IMR-90 (cell line): ENCODE data around the gene RBM42. TPM values are rescaled to one million over a fixed set of nuclear protein-coding genes. Genes with fewer than 3 reads are reported as not detected.

Source experiments
- ATAC-seq: fragments of 200-7000 bp; cut with Tn5 transposase; 2 replicates; pipeline ENCODE4 v1.9.1; 2020; ENCODE audit warnings: low read depth, mild to moderate bottlenecking, moderate library complexity
- BruUV-seq: library from RNA; stranded (reverse); fragments of 400-500 nt; replicated peaks from 2 replicates; lab custom pipeline; 2021; lab: Mats Ljungman, UMichigan
- CTCF ChIA-PET: fragments of 300-600 bp; formaldehyde crosslinking; extraction: SDS; loops from one replicate; lab custom pipeline; 2021; ENCODE audit warnings: antibody characterized with exemption; lab: Yijun Ruan, JAX
- POLR2A ChIA-PET: fragments of 300-600 bp; sonication (Branson Sonifier 250); formaldehyde crosslinking; loops from one replicate; lab custom pipeline; 2022; ENCODE audit warnings: antibody characterized with exemption; ENCODE audit not compliant: unreplicated experiment; lab: Charles Lee
- DNase-seq: peaks from one replicate; pipeline ENCODE4 v3.0.0; 2013
- H2AFZ ChIP-seq: replicated peaks from 2 replicates; pipeline ENCODE3; 2013; ENCODE audit warnings: low read length, mild to moderate bottlenecking; ENCODE audit not compliant: poor library complexity
- H2AK5ac ChIP-seq: 2 replicates; pipeline ENCODE4 v1.6.1; 2013; ENCODE audit warnings: low read depth, low read length, inconsistent platforms
- H2AK9ac ChIP-seq: replicated peaks from 2 replicates; pipeline ENCODE3; 2013; ENCODE audit warnings: mild to moderate bottlenecking, low read depth, low read length, moderate library complexity; ENCODE audit not compliant: poor library complexity
- H2BK120ac ChIP-seq: 2 replicates; pipeline ENCODE4 v1.6.1; 2013; ENCODE audit warnings: low read depth, low read length, inconsistent platforms
- H2BK15ac ChIP-seq: 3 replicates; pipeline ENCODE4 v1.6.1; 2013; ENCODE audit warnings: low read depth, low read length, inconsistent platforms
- H2BK20ac ChIP-seq: 2 replicates; pipeline ENCODE4 v1.6.1; 2013; ENCODE audit warnings: low read depth, mild to moderate bottlenecking, inconsistent platforms, low read length, moderate library complexity
- H2BK5ac ChIP-seq: 2 replicates; pipeline ENCODE4 v1.6.1; 2013; ENCODE audit warnings: mild to moderate bottlenecking, low read depth, low read length, inconsistent platforms; ENCODE audit not compliant: poor library complexity, severe bottlenecking
- H3K14ac ChIP-seq: replicated peaks from 2 replicates; pipeline ENCODE4 v1.6.1; 2013; ENCODE audit warnings: low read depth, low read length, inconsistent platforms
- H3K18ac ChIP-seq: 2 replicates; pipeline ENCODE4 v1.6.1; 2013; ENCODE audit warnings: low read depth, low read length, control low read depth
- H3K23ac ChIP-seq: 2 replicates; pipeline ENCODE4 v1.6.1; 2013; ENCODE audit warnings: low read depth, low read length, inconsistent platforms
- H3K27ac ChIP-seq: 2 replicates; pipeline ENCODE4 v1.5.1; 2013; ENCODE audit warnings: mild to moderate bottlenecking, control low read depth, low read length; ENCODE audit not compliant: insufficient read depth
- H3K27me3 ChIP-seq: 2 replicates; pipeline ENCODE4 v1.6.1; 2013; ENCODE audit warnings: low read length; ENCODE audit not compliant: control insufficient read depth, insufficient read depth
- H3K36me3 ChIP-seq: 2 replicates; pipeline ENCODE4 v1.6.1; 2013; ENCODE audit warnings: low read length, mixed read lengths; ENCODE audit not compliant: control insufficient read depth, insufficient read depth
- H3K4ac ChIP-seq: 2 replicates; pipeline ENCODE4 v1.6.1; 2013; ENCODE audit warnings: low read depth, low read length, inconsistent platforms
- H3K4me1 ChIP-seq: 2 replicates; pipeline ENCODE4 v1.6.1; 2013; ENCODE audit warnings: low read length, mixed read lengths; ENCODE audit not compliant: control insufficient read depth, insufficient read depth
- H3K4me2 ChIP-seq: 2 replicates; pipeline ENCODE4 v1.6.1; 2013; ENCODE audit warnings: low read depth, mild to moderate bottlenecking, control low read depth, low read length, moderate library complexity
- H3K4me3 ChIP-seq: 2 replicates; pipeline ENCODE4 v1.5.1; 2013; ENCODE audit warnings: low read depth, mild to moderate bottlenecking, control low read depth, low read length, moderate library complexity; ENCODE audit not compliant: insufficient read depth
- H3K56ac ChIP-seq: 2 replicates; pipeline ENCODE4 v1.6.1; 2013; ENCODE audit warnings: low read length, inconsistent platforms; ENCODE audit not compliant: insufficient read depth; ENCODE audit errors: extremely low read depth
- H3K79me1 ChIP-seq, 2 experiments: 2 replicates each; pipeline ENCODE4 v1.6.1; 2013; ENCODE audit warnings: low read length in 2 of 2, inconsistent platforms in 1 of 2, low read depth in 1 of 2
- H3K9ac ChIP-seq: 2 replicates; pipeline ENCODE4 v1.6.1; 2013; ENCODE audit warnings: low read depth, low read length, control low read depth
- H3K9me1 ChIP-seq: 2 replicates; pipeline ENCODE4 v1.6.1; 2013; ENCODE audit warnings: low read length, inconsistent platforms; ENCODE audit not compliant: insufficient read depth
- H3K9me3 ChIP-seq: 2 replicates; pipeline ENCODE4 v1.6.1; 2013; ENCODE audit warnings: low read length; ENCODE audit not compliant: control insufficient read depth, insufficient read depth
- H4K20me1 ChIP-seq: 2 replicates; pipeline ENCODE4 v1.6.1; 2013; ENCODE audit warnings: low read length, inconsistent platforms; ENCODE audit not compliant: insufficient read depth
- H4K5ac ChIP-seq: 2 replicates; pipeline ENCODE4 v1.6.1; 2013; ENCODE audit warnings: mild to moderate bottlenecking, low read depth, low read length, control low read depth
- H4K8ac ChIP-seq, 2 experiments: 2 replicates each; pipeline ENCODE4 v1.6.1; 2013; ENCODE audit warnings: low read depth in 2 of 2, low read length in 2 of 2, control low read depth in 1 of 2, inconsistent platforms in 1 of 2
- H4K91ac ChIP-seq: 2 replicates; pipeline ENCODE4 v1.6.1; 2013; ENCODE audit warnings: low read depth, low read length, inconsistent platforms; ENCODE audit not compliant: insufficient read depth
- BHLHE40 ChIP-seq: fragments of 150-350 bp; IDR thresholded peaks from 2 replicates; pipeline ENCODE4 v1.6.1; 2016; ENCODE audit warnings: mild to moderate bottlenecking, low read depth, low read length
- CEBPB ChIP-seq: IDR thresholded peaks from 2 replicates; pipeline ENCODE4 v1.6.1; 2012; ENCODE audit warnings: low read depth, low read length, improper control_type of control experiment
- CHD1 ChIP-seq: IDR thresholded peaks from 2 replicates; pipeline ENCODE4 v1.6.1; 2012; ENCODE audit warnings: low read depth, low read length, improper control_type of control experiment
- FOS ChIP-seq: fragments of 150-350 bp; IDR thresholded peaks from 2 replicates; pipeline ENCODE4 v1.6.1; 2016; ENCODE audit warnings: low read depth, low read length
- MAFK ChIP-seq: IDR thresholded peaks from 2 replicates; pipeline ENCODE4 v1.6.1; 2012; ENCODE audit warnings: low read depth, low read length, improper control_type of control experiment
- MAZ ChIP-seq: IDR thresholded peaks from 2 replicates; pipeline ENCODE4 v1.6.1; 2012; ENCODE audit warnings: low read depth, mild to moderate bottlenecking, low read length, improper control_type of control experiment, moderate library complexity, borderline replicate concordance
- MXI1 ChIP-seq: IDR thresholded peaks from 2 replicates; pipeline ENCODE4 v1.6.1; 2012; ENCODE audit warnings: low read depth, mild to moderate bottlenecking, low read length, moderate library complexity, borderline replicate concordance
- NFE2L2 ChIP-seq: fragments of 150-350 bp; IDR thresholded peaks from 2 replicates; pipeline ENCODE4 v1.6.1; 2016; ENCODE audit warnings: low read depth, mild to moderate bottlenecking, low read length
- POLR2A ChIP-seq: IDR thresholded peaks from 2 replicates; pipeline ENCODE4 v1.6.1; 2012; ENCODE audit warnings: mild to moderate bottlenecking, low read depth, low read length
- RAD21 ChIP-seq: IDR thresholded peaks from 2 replicates; pipeline ENCODE4 v1.6.1; 2012; ENCODE audit warnings: low read length, improper control_type of control experiment
- RCOR1 ChIP-seq: IDR thresholded peaks from 2 replicates; pipeline ENCODE4 v1.6.1; 2012; ENCODE audit warnings: mild to moderate bottlenecking, low read length, improper control_type of control experiment; ENCODE audit not compliant: insufficient replicate concordance
- RFX5 ChIP-seq: IDR thresholded peaks from 2 replicates; pipeline ENCODE4 v1.8.0; 2012; ENCODE audit warnings: low read depth, mild to moderate bottlenecking, low read length, moderate library complexity
- SMC3 ChIP-seq: fragments of 150-350 bp; IDR thresholded peaks from 2 replicates; pipeline ENCODE4 v1.6.1; 2016; ENCODE audit warnings: low read depth, mild to moderate bottlenecking, antibody characterized with exemption, low read length, moderate library complexity
- WGBS, 2 experiments: methylation state at CpG; one replicate each; pipeline versions ENCODE4 v1.1.5 to v1.1.7; 2013; ENCODE audit warnings: missing lambda C conversion rate in 2 of 2; ENCODE audit not compliant: insufficient read length in 1 of 2; ENCODE audit errors: extremely low coverage in 2 of 2; 5-methylcytosine and 5-hydroxymethylcytosine counted together
- dilution Hi-C: fragments of 300-500 bp; cut with HindIII; formaldehyde crosslinking; loops from one replicate; pipeline ENCODE4 v1.14.3; 2018; ENCODE audit warnings: low sequenced_read_pairs; ENCODE audit not compliant: unreplicated experiment
- in situ Hi-C: fragments of 300-500 bp; cut with MboI; formaldehyde crosslinking; loops from 3 replicates; pipeline ENCODE4 v1.14.3; 2019; ENCODE audit warnings: low sequenced_read_pairs, inconsistent platforms, mixed read lengths
- intact Hi-C: fragments of 100-400 bp; cut with micrococcal nuclease; formaldehyde crosslinking; loops from 2 replicates; pipeline ENCODE4 v1.10.0; 2022
- polyA plus RNA-seq, 3 experiments: library from polyadenylated mRNA; depleted of rRNA; stranded (reverse); fragments of >200 nt; gene quantifications; 2 replicates each; pipeline ENCODE4 v1.2.3, GENCODE V29; 2012; ENCODE audit warnings: low replicate concordance in 1 of 3
- total RNA-seq: library from RNA; depleted of rRNA; stranded (reverse); fragments of >200 nt; gene quantifications from 2 replicates; pipeline ENCODE4 v1.2.3, GENCODE V29; 2012
- TF ChIP-seq, protein P1 (sequence below): fragments of 150-350 bp; IDR thresholded peaks from 2 replicates; pipeline ENCODE4 v1.6.1; 2017; ENCODE audit warnings: mild to moderate bottlenecking, antibody characterized with exemption, low read length, low read depth
- TF ChIP-seq, protein P2 (sequence below): fragments of 150-350 bp; IDR thresholded peaks from 2 replicates; pipeline ENCODE4 v1.6.1; 2016; ENCODE audit warnings: low read depth, mild to moderate bottlenecking, low read length, moderate library complexity, borderline replicate concordance
- TF ChIP-seq, protein P3 (sequence below): conservative IDR thresholded peaks from 2 replicates; pipeline ENCODE4 v1.5.1; 2012; ENCODE audit warnings: mild to moderate bottlenecking, low read depth, low read length, improper control_type of control experiment

The RBM42 gene
- total and polyA plus RNA-seq, 2 of the 4 experiments (the other 2 are of a cell fraction) = 19.0 to 41.5 TPM

DNA sequence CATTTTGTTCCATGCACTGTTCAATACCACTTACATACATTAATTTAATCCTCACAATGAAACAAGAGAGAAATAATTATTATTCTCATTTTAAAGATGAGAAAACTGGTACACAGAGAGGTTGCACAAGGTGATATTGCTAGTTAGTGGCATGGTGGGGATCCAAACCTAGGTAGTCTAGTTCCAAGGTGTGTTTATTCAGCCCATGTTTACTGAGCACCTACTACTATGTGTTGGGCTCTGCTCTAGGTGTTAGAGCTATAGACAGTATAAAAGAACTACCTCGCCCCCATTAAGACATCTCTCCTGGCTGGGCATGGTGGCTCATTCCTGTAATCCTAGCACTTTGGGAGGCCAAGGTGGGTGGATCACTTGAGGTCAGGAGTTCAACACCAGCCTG is 46.1 kb upstream of the RBM42 start:
- Histone ChIP-seq H3K18ac (no peak overlapping the region), H2BK20ac (no peak overlapping the region), H2BK120ac (no peak overlapping the region), H3K56ac (no peak overlapping the region), H3K14ac (no peak overlapping the region), H3K9ac (no peak overlapping the region), H2BK15ac (no peak overlapping the region), H3K9me1 (no peaks in the 10 kb centered on the region), H2BK5ac (no peak overlapping the region), H3K79me1 (no peaks in the 10 kb centered on the region), H3K4me2 (no peak overlapping the region), H4K5ac (no peak overlapping the region), H3K23ac (no peak overlapping the region), H3K27me3 (peaks cover 2% of the 10 kb centered on the region), H3K4me3 (no peak overlapping the region), H4K20me1 (no peaks in the 10 kb centered on the region), H3K36me3 (no peaks in the 10 kb centered on the region), H2AFZ (no peak overlapping the region), H2AK9ac (no peak overlapping the region), H4K8ac (no peak overlapping the region), H4K91ac (no peak overlapping the region), H3K27ac (no peak overlapping the region), H3K4ac (no peak overlapping the region), H3K4me1 (no peaks in the 10 kb centered on the region), H2AK5ac (no peak overlapping the region), H3K9me3 (no peaks in the 10 kb centered on the region; the same call in 1 of the 2 replicates)
- no TSS peak for BruUV-seq
- ChIA-PET POLR2A (no interaction called here), CTCF (no interaction called here)
- dilution Hi-C loops = no loop called here
- TF ChIP-seq RAD21 (no peak), CEBPB (no peak), CHD1 (no peak), NFE2L2 (no peak), FOS (no peak), RFX5 (no peak), POLR2A (no peak), RCOR1 (no peak), MAFK (no peak), MAZ (no peak), MXI1 (no peak), BHLHE40 (no peak), SMC3 (no peak)
- TF ChIP-seq, protein P1, sequence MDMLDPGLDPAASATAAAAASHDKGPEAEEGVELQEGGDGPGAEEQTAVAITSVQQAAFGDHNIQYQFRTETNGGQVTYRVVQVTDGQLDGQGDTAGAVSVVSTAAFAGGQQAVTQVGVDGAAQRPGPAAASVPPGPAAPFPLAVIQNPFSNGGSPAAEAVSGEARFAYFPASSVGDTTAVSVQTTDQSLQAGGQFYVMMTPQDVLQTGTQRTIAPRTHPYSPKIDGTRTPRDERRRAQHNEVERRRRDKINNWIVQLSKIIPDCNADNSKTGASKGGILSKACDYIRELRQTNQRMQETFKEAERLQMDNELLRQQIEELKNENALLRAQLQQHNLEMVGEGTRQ = no peak
- TF ChIP-seq, protein P2, sequence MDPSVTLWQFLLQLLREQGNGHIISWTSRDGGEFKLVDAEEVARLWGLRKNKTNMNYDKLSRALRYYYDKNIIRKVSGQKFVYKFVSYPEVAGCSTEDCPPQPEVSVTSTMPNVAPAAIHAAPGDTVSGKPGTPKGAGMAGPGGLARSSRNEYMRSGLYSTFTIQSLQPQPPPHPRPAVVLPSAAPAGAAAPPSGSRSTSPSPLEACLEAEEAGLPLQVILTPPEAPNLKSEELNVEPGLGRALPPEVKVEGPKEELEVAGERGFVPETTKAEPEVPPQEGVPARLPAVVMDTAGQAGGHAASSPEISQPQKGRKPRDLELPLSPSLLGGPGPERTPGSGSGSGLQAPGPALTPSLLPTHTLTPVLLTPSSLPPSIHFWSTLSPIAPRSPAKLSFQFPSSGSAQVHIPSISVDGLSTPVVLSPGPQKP = no peak
- TF ChIP-seq, protein P3, sequence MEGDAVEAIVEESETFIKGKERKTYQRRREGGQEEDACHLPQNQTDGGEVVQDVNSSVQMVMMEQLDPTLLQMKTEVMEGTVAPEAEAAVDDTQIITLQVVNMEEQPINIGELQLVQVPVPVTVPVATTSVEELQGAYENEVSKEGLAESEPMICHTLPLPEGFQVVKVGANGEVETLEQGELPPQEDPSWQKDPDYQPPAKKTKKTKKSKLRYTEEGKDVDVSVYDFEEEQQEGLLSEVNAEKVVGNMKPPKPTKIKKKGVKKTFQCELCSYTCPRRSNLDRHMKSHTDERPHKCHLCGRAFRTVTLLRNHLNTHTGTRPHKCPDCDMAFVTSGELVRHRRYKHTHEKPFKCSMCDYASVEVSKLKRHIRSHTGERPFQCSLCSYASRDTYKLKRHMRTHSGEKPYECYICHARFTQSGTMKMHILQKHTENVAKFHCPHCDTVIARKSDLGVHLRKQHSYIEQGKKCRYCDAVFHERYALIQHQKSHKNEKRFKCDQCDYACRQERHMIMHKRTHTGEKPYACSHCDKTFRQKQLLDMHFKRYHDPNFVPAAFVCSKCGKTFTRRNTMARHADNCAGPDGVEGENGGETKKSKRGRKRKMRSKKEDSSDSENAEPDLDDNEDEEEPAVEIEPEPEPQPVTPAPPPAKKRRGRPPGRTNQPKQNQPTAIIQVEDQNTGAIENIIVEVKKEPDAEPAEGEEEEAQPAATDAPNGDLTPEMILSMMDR = no peak
- in situ Hi-C loops = loop anchor here (25.0 kb wide), 1 partner anchor 245 kb away; the partner anchor contains the start of genes CD22 and FFAR1
- intact Hi-C loops = no loop called here
- WGBS, 2 experiments = no CpG with 5 or more reads among the region's 1 CpG
- DNase-seq (no peak), ATAC-seq (no peak)
